Loucy (cell line): ENCODE data around the gene MRM1.

Source experiments
- H2AFZ ChIP-seq: fragments of 200-600 bp; sonication (generic); 2 replicates; pipeline ENCODE4 v1.6.0; 2016; ENCODE audit warnings: antibody characterized with exemption, mild to moderate bottlenecking, low read length, moderate library complexity
- H3F3A ChIP-seq: fragments of 200-600 bp; 2 replicates; pipeline ENCODE4 v1.6.0; 2016; ENCODE audit warnings: antibody characterized with exemption, low read depth, mild to moderate bottlenecking
- H3K27me3 ChIP-seq: fragments of 200-600 bp; sonication (generic); 2 replicates; pipeline ENCODE4 v1.6.1; 2014; ENCODE audit warnings: low read length, mild to moderate bottlenecking; ENCODE audit not compliant: insufficient read depth, poor library complexity, severe bottlenecking
- H3K36me3 ChIP-seq: fragments of 200-600 bp; sonication (generic); 2 replicates; pipeline ENCODE4 v1.6.1; 2016; ENCODE audit warnings: low read length; ENCODE audit not compliant: insufficient read depth
- H3K4me1 ChIP-seq: fragments of 200-600 bp; sonication (generic); 2 replicates; pipeline ENCODE4 v1.5.1; 2014; ENCODE audit warnings: low read length, mild to moderate bottlenecking; ENCODE audit not compliant: insufficient read depth, poor library complexity, severe bottlenecking
- H3K4me2 ChIP-seq: fragments of 200-600 bp; sonication (generic); 2 replicates; pipeline ENCODE4 v1.6.0; 2014; ENCODE audit warnings: antibody characterized with exemption, low read length, low read depth, mild to moderate bottlenecking; ENCODE audit not compliant: poor library complexity, severe bottlenecking
- H3K4me3 ChIP-seq: fragments of 200-600 bp; sonication (generic); 2 replicates; pipeline ENCODE4 v1.5.1; 2014; ENCODE audit warnings: low read length, mild to moderate bottlenecking, mixed read lengths; ENCODE audit not compliant: poor library complexity, severe bottlenecking
- H3K79me2 ChIP-seq: fragments of 200-600 bp; sonication (generic); 2 replicates; pipeline ENCODE4 v1.6.1; 2014; ENCODE audit warnings: low read length; ENCODE audit not compliant: insufficient read depth
- H3K9ac ChIP-seq: fragments of 200-600 bp; sonication (generic); 2 replicates; pipeline ENCODE4 v1.6.0; 2014; ENCODE audit warnings: mild to moderate bottlenecking, low read depth, low read length, moderate library complexity; ENCODE audit not compliant: poor library complexity, severe bottlenecking
- H3K9me2 ChIP-seq: fragments of 200-600 bp; sonication (generic); replicated peaks from 2 replicates; pipeline ENCODE4 v1.6.1; 2016; ENCODE audit warnings: low read depth, low read length, mixed read lengths
- H3K9me3 ChIP-seq: fragments of 200-600 bp; sonication (generic); 2 replicates; pipeline ENCODE4 v1.6.1; 2014; ENCODE audit warnings: mild to moderate bottlenecking, antibody characterized with exemption, low read length, low read depth; ENCODE audit not compliant: insufficient read depth
- H4K20me1 ChIP-seq: fragments of 200-600 bp; sonication (generic); 2 replicates; pipeline ENCODE4 v1.6.0; 2014; ENCODE audit warnings: antibody characterized with exemption, low read length, mild to moderate bottlenecking; ENCODE audit not compliant: insufficient read depth, poor library complexity, severe bottlenecking
- CTCF ChIP-seq: fragments of 200-600 bp; sonication (generic); conservative IDR thresholded peaks from 2 replicates; pipeline ENCODE4 v1.5.1; 2014; ENCODE audit warnings: mild to moderate bottlenecking, antibody characterized with exemption, low read length
- EZH2phosphoT487 ChIP-seq: fragments of 200-600 bp; IDR thresholded peaks from 2 replicates; pipeline ENCODE4 v1.6.1; 2018; ENCODE audit warnings: antibody characterized with exemption, mild to moderate bottlenecking, moderate library complexity, borderline replicate concordance

Gene MRM1

GRCh38 chr17:36583787-36584186 lies 17.6 kb upstream of the MRM1 start:
- no peaks in the 10 kb centered on the region for H3K9me3 ChIP-seq
- no peaks in the 10 kb centered on the region for H3K4me1 ChIP-seq
- no peak overlapping the region for H3K4me3 ChIP-seq
- H3K4me2 ChIP-seq = no peak overlapping the region
- no peak for TF ChIP-seq CTCF
- no peak for TF ChIP-seq EZH2phosphoT487
- H3F3A ChIP-seq = no peaks in the 10 kb centered on the region; the same call in 1 of the 2 replicates
- H2AFZ ChIP-seq = no peak overlapping the region
- peaks cover 91% of the 10 kb centered on the region for H3K36me3 ChIP-seq
- no peaks in the 10 kb centered on the region for H3K9me2 ChIP-seq
- H4K20me1 ChIP-seq = no peaks in the 10 kb centered on the region
- H3K27me3 ChIP-seq = no peaks in the 10 kb centered on the region
- no peak overlapping the region for H3K9ac ChIP-seq
- no peaks in the 10 kb centered on the region for H3K79me2 ChIP-seq

GRCh38 chr17:36586138-36586537 lies 15.2 kb upstream of the MRM1 start:
- H3K4me2 ChIP-seq = no peak overlapping the region
- H3K9me2 ChIP-seq = no peaks in the 10 kb centered on the region
- no peaks in the 10 kb centered on the region for H4K20me1 ChIP-seq
- no peak overlapping the region for H3K9ac ChIP-seq
- H3K4me3 ChIP-seq = no peak overlapping the region
- H3K27me3 ChIP-seq = no peaks in the 10 kb centered on the region
- no peak overlapping the region for H2AFZ ChIP-seq
- H3K4me1 ChIP-seq = no peaks in the 10 kb centered on the region
- H3K9me3 ChIP-seq = no peaks in the 10 kb centered on the region
- H3K79me2 ChIP-seq = no peaks in the 10 kb centered on the region
- H3F3A ChIP-seq = peaks cover 6% of the 10 kb centered on the region
- H3K36me3 ChIP-seq = peaks cover 90% of the 10 kb centered on the region
- TF ChIP-seq EZH2phosphoT487 (no peak), CTCF (no peak)

- TF ChIP-seq EZH2phosphoT487 = no peak
- no peak for TF ChIP-seq CTCF
- peaks cover 6% of the 10 kb centered on the region for H3F3A ChIP-seq
- H3K4me3 ChIP-seq = no peak overlapping the region
- H2AFZ ChIP-seq = no peak overlapping the region
- peaks cover 58% of the 10 kb centered on the region for H3K36me3 ChIP-seq
- no peaks in the 10 kb centered on the region for H3K27me3 ChIP-seq
- no peak overlapping the region for H3K9ac ChIP-seq
- no peaks in the 10 kb centered on the region for H3K9me2 ChIP-seq
- peaks cover 4% of the 10 kb centered on the region for H3K4me1 ChIP-seq
- peaks cover 3% of the 10 kb centered on the region for H4K20me1 ChIP-seq
- H3K9me3 ChIP-seq = no peaks in the 10 kb centered on the region
- H3K79me2 ChIP-seq = no peaks in the 10 kb centered on the region
- no peak overlapping the region for H3K4me2 ChIP-seq
Measured at GRCh38 chr17:36590082-36590481, 11.3 kb upstream of the MRM1 start.
